Lung (tissue), 16 donors: ENCODE data around the gene OSBPL3. TPM values are rescaled to one million over a fixed set of nuclear protein-coding genes. Genes with fewer than 3 reads are reported as not detected.

Experiments used
- ATAC-seq: fragments of 200-7000 bp; cut with Tn5 transposase; one replicate; pipeline ENCODE4 v1.9.1; 2020; ENCODE audit warnings: moderate number of reproducible peaks; ENCODE audit not compliant: insufficient read depth, low FRiP score
- DNase-seq, 3 donors: peaks; one replicate each; pipeline ENCODE4 v3.0.0-alpha.2; 2013 to 2017
- H3K27ac ChIP-seq, 2 donors: one replicate each; pipeline ENCODE4 v1.5.1; 2013; ENCODE audit warnings: mild to moderate bottlenecking in 2 of 2, moderate library complexity in 2 of 2, control low read depth in 1 of 2, inconsistent platforms in 1 of 2, low read depth in 1 of 2, low read length in 1 of 2
- H3K27me3 ChIP-seq, 3 donors: one replicate each; pipeline ENCODE4 v1.5.1; 2013; ENCODE audit warnings: low read length in 2 of 3; ENCODE audit not compliant: control insufficient read depth in 3 of 3, insufficient read depth in 3 of 3
- H3K36me3 ChIP-seq, 4 donors: one replicate each; pipeline ENCODE4 v1.5.1; 2013; ENCODE audit warnings: low read length in 4 of 4, mild to moderate bottlenecking in 1 of 4, moderate library complexity in 1 of 4; ENCODE audit not compliant: control insufficient read depth in 4 of 4, insufficient read depth in 4 of 4
- H3K4me1 ChIP-seq, 5 donors: one replicate each; pipeline ENCODE4 v1.5.1; 2013; ENCODE audit warnings: low read length in 5 of 5, mild to moderate bottlenecking in 2 of 5, moderate library complexity in 1 of 5; ENCODE audit not compliant: control insufficient read depth in 5 of 5, insufficient read depth in 5 of 5
- H3K4me3 ChIP-seq: one replicate; pipeline ENCODE4 v1.5.1; 2013; ENCODE audit warnings: mild to moderate bottlenecking, control low read depth, moderate library complexity
- H3K9ac ChIP-seq, 2 donors: one replicate each; pipeline ENCODE4 v1.5.1; 2013; ENCODE audit warnings: low read length in 2 of 2, control low read depth in 1 of 2; ENCODE audit not compliant: insufficient read depth in 1 of 2
- H3K9me3 ChIP-seq, 4 donors: one replicate each; pipeline ENCODE4 v1.5.1; 2013; ENCODE audit warnings: low read length in 3 of 4, mild to moderate bottlenecking in 1 of 4, moderate library complexity in 1 of 4; ENCODE audit not compliant: control insufficient read depth in 4 of 4, insufficient read depth in 3 of 4
- WGBS, 2 donors: extraction: QIAGEN DNeasy Blood & Tissue Kit; methylation state at CpG; one replicate each; pipeline ENCODE4 v1.1.7; 2013; 5-methylcytosine and 5-hydroxymethylcytosine counted together
- long read RNA-seq, 5 donors: transcript quantifications; one replicate each; lab custom pipeline, GENCODE V29; 2026
- polyA plus RNA-seq, 2 donors: library from polyadenylated mRNA; stranded (reverse); fragments of 200-250 nt; gene quantifications; one replicate each; pipeline ENCODE4 v1.2.1, GENCODE V29; 2013
- total RNA-seq, 2 donors: library from RNA; depleted of rRNA in 1 of 2; stranded (reverse); fragments of >200 nt in 1 of 2; gene quantifications; one replicate each; pipeline ENCODE4 v1.2.1, GENCODE V29; 2014 to 2021
- TF ChIP-seq, protein P1 (sequence below): IDR thresholded peaks from 2 replicates; pipeline ENCODE4 v1.5.1; 2012; ENCODE audit warnings: mild to moderate bottlenecking; ENCODE audit errors: control extremely low read depth, extremely low read depth
- donor health status: control.
- donor health status: control.
- donor health status: Bipolar disorder and iron deficiency.
- donor health status: healthy.
- donor health status: DM: yes; HTN: yes; CAD: no.

The OSBPL3 gene, protein sequence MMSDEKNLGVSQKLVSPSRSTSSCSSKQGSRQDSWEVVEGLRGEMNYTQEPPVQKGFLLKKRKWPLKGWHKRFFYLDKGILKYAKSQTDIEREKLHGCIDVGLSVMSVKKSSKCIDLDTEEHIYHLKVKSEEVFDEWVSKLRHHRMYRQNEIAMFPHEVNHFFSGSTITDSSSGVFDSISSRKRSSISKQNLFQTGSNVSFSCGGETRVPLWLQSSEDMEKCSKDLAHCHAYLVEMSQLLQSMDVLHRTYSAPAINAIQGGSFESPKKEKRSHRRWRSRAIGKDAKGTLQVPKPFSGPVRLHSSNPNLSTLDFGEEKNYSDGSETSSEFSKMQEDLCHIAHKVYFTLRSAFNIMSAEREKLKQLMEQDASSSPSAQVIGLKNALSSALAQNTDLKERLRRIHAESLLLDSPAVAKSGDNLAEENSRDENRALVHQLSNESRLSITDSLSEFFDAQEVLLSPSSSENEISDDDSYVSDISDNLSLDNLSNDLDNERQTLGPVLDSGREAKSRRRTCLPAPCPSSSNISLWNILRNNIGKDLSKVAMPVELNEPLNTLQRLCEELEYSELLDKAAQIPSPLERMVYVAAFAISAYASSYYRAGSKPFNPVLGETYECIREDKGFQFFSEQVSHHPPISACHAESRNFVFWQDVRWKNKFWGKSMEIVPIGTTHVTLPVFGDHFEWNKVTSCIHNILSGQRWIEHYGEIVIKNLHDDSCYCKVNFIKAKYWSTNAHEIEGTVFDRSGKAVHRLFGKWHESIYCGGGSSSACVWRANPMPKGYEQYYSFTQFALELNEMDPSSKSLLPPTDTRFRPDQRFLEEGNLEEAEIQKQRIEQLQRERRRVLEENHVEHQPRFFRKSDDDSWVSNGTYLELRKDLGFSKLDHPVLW
- 10 to 100 TPM; 31.5 to 32.0 TPM for total RNA-seq
- polyA plus RNA-seq, result 1 to 10 TPM; 8.6 to 9.3 TPM
- long read RNA-seq, donor 1, result 0 reads
- long read RNA-seq, donor 2, result 0 reads
- long read RNA-seq, donor 3, result 0 reads
- long read RNA-seq, donor 4, result 0 reads
- long read RNA-seq, donor 5, full-length matches to known transcripts, result 2 of 2 reads
- long read RNA-seq, donor 5, partial matches to known transcripts, result 0 of 2 reads
- long read RNA-seq, donor 5, other reads (novel, unspliced or antisense), result 0 of 2 reads

DNA sequence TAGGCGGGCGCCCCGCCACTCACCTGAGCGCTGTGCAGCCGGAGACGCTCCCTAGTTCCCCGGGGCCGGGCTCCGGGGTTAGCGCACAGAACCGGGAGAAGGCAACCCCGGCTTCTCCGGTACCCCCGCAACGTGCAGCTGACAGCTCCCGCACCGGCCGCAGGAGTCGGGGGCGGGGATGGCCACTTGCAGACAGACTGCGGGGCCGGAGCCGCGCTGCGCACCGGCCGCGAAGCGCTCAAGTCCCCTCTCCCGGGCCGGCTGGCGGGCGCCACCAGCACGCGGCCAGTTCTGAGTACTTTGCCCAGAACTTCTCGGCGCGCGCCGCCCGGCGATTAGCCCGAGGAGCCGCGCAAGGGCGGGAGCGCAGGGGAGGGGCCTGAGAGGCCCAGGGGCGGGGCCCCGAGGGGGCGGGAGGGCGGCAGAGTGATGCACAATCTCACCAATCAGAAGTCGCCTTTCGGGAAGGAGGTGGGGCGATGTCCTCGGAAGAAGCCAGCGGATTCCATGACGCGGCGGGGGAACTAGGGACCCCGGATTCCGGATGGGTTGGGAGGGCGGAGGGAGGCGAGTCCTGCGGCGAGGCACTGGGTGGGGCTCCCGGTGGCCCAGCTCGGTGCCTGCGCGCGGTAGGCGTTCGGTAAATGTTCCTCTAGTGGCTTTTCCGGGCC is at the start of gene OSBPL3:
Gene OSBPL3, minus strand, starts transcription at position 316 of the 671 bp plus-strand sequence. CDS start 87,706 bp downstream, outside the sequence.
- Histone ChIP-seq H3K9me3 (no peaks in the 10 kb centered on the region), H3K9ac (peak within 1 kb of the TSS in 1 of 2 donors; percentile 86), H3K4me1 (peaks cover 0 to 26% (median 0%) of the 10 kb centered on the region in 5 donors), H3K4me3 (peak within 1 kb of the TSS; percentile 69), H3K36me3 (no peaks in the 10 kb centered on the region), H3K27me3 (peaks cover 0 to 61% (median 48%) of the 10 kb centered on the region in 3 donors), H3K27ac (peak within 1 kb of the TSS; percentile 82 to 95)
- ATAC-seq (peak; percentile 93), DNase-seq (peak; percentile 96 to 97 (median 97))
- TF ChIP-seq, protein P1, sequence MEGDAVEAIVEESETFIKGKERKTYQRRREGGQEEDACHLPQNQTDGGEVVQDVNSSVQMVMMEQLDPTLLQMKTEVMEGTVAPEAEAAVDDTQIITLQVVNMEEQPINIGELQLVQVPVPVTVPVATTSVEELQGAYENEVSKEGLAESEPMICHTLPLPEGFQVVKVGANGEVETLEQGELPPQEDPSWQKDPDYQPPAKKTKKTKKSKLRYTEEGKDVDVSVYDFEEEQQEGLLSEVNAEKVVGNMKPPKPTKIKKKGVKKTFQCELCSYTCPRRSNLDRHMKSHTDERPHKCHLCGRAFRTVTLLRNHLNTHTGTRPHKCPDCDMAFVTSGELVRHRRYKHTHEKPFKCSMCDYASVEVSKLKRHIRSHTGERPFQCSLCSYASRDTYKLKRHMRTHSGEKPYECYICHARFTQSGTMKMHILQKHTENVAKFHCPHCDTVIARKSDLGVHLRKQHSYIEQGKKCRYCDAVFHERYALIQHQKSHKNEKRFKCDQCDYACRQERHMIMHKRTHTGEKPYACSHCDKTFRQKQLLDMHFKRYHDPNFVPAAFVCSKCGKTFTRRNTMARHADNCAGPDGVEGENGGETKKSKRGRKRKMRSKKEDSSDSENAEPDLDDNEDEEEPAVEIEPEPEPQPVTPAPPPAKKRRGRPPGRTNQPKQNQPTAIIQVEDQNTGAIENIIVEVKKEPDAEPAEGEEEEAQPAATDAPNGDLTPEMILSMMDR, result no peak
- 1% methylated on average over 51 to 73 of the region's 73 CpGs for WGBS, 2 donors

DNA sequence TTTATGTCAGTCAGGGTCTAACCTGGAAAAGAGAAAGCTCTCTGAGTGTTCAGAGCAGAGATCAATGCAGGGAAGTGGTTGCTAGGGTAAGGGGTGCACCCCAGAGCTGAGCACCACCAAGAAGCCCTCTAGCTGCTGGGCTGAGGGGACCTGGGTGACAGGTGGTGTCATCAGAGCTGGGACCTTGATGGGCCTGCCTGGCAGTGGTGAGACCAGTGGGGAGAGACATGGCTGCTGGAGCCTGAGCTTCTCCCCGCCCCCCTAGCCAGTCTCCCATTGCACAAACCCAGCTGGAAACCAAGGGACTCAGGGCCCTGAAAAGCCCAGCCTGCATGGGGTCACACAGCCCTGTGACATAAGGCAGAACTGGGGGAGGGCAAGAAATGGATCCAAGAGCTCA is 49.1 kb upstream of the OSBPL3 start:
- no peaks in the 10 kb centered on the region for H3K36me3 ChIP-seq
- WGBS, 2 donors, result 100% methylated on average over 1 of the region's 1 CpG
- no peak overlapping the region for H3K9ac ChIP-seq
- DNase-seq, result no peak
- TF ChIP-seq, protein P1, result no peak
- peaks cover 0 to 5% (median 1%) of the 10 kb centered on the region in 4 donors for H3K9me3 ChIP-seq
- H3K4me1 ChIP-seq, result peaks cover 0 to 3% (median 0%) of the 10 kb centered on the region in 5 donors
- ATAC-seq, result no peak
- peaks cover 0 to 2% (median 0%) of the 10 kb centered on the region in 3 donors for H3K27me3 ChIP-seq
- H3K4me3 ChIP-seq, result no peak overlapping the region
- H3K27ac ChIP-seq, result no peak overlapping the region

DNA sequence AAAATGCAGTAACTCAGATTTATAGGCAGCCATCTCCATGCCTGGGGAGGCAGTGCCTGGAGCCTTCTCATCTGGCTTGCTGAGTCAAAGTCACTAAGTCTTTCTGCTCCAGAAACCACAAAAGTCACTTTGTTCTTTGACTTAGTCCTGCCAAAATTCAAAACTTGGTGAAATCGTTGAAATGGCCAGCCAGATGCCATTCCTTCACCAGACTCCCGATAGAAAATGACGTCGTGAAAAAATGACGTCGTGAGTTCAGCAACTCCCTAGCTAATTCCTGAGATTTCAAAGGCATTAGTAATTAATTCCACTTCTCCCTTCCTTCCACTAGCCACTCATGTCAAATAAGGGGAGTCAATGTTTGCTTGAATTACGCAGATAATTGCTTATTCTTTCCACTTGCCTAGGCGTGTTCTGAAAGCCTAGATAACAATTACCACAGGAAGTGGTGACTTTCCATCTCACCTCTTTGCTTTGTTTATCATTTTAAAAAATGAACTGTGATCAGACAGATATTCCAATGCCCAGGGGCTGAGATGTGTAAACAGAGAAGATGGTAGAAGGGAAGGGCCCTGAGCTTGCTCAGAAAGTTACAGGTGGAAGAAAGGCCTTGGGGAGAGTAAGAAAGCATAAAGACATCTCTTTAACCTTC is 48.5 kb upstream of the OSBPL3 start:
- ATAC-seq, result peak; percentile 38
- Histone ChIP-seq H3K27me3 (peaks cover 0 to 2% (median 0%) of the 10 kb centered on the region in 3 donors), H3K4me1 (peaks cover 0 to 3% (median 0%) of the 10 kb centered on the region in 5 donors), H3K36me3 (no peaks in the 10 kb centered on the region), H3K27ac (no peak overlapping the region), H3K9ac (no peak overlapping the region), H3K9me3 (peaks cover 0 to 5% (median 1%) of the 10 kb centered on the region in 4 donors), H3K4me3 (no peak overlapping the region)
- DNase-seq, result peak in 2 of 3 donors; percentile 15 to 16
- TF ChIP-seq, protein P1, result no peak
- 36 to 67% methylated on average over 8 of the region's 8 CpGs for WGBS, 2 donors
